Measurements from ENCODE around the gene PAN2. TPM values are rescaled to one million over a fixed set of nuclear protein-coding genes. Genes with fewer than 3 reads are reported as not detected.

The PAN2 gene
- total and polyA plus RNA-seq, 8 donors = 4.9 to 146 (median 45.3) TPM

DNA sequence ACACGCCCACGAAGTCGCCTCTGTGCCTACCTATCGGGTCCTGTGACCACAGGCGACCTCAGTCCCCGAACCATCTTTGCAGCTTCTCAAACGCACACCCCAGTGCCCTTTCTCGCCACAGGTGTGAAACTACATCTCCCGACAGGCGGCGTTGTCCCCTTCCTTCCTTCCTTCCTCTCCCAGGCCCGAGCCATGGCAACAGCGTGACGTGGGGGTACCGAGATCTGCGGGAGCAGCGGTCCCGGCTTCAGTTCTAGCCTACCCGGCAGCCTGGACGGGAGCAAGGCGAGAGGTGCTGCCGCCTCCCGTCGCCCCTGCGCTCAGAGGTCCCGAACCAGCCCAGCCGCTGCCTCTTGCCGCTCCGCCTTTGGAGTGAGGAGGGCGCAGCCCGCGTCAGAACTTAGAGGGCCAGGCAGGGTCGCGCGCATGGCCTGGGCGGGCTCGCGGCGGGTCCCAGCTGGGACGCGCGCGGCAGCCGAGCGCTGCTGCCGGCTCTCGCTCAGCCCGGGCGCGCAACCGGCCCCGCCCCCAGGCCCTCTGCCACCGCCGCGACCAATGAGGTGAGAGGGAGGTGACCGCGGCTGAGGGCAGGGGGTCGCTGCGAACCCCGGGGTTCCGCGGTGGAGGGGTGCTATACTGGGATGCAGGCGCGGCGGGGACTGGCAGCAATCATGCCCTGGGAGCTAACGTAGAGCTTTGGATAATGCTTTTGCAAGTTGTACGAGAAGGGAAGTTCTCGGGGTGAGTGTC is 66.9 kb downstream of the PAN2 start, which contains the start of gene COQ10A:
Gene COQ10A, plus strand, starts transcription at position 250 of the 750 bp plus-strand sequence. Its CDS starts 177 bp downstream, at position 427.
- 0 to 1% (median 0%) methylated on average over 19 to 68 of the region's 68 CpGs for WGBS, 5 donors
- H3K27ac ChIP-seq = peak within 1 kb of the TSS; percentile 88 to 98 (median 95)
- peak within 1 kb of the TSS; percentile 70 to 83 (median 78) for H3K4me3 ChIP-seq
- H3K9me3 ChIP-seq = no peaks in the 10 kb centered on the region
- peaks cover 10 to 33% (median 20%) of the 10 kb centered on the region in 4 donors for H3K4me1 ChIP-seq
- H3K36me3 ChIP-seq = peaks cover 8 to 33% (median 27%) of the 10 kb centered on the region in 4 donors
- DNase-seq = peak; percentile 91 to 96
- no peaks in the 10 kb centered on the region for H3K27me3 ChIP-seq
- intact Hi-C loops (cut with DNase I; ENCODE audit: low total_unique reads) = no loop called here
- TF ChIP-seq POLR2A (IDR thresholded peaks at IDR 0.05) (peak in 1 of 4 donors; percentile 76), POLR2AphosphoS5 (IDR thresholded peaks at IDR 0.05) (peak; percentile 79 to 93 (median 90)), CTCF (IDR thresholded peaks at IDR 0.05) (peak in 5 of 7 experiments; percentile 58 to 75 (median 71)), EP300 (IDR thresholded peaks at IDR 0.05) (no peak)

Small RNA genes lying within 50 kb of the gene (small RNA-seq; reads per million reads assigned to genes)
- 0 reads per million in 4 donors for gene RNU7-40P

Other genes with a start within 250 kb of the PAN2 start
- 100 to 1,000 TPM in 2 of 5 donors, 10 to 100 TPM in 3; 33.8 to 144 (median 68.7) TPM for gene PA2G4, start 229.4 kb downstream of the PAN2 start, total RNA-seq
- 100 to 1,000 TPM in 1 of 3 donors, 10 to 100 TPM in 2; 74.1 to 101 (median 95.1) TPM for gene PA2G4, start 229.4 kb downstream of the PAN2 start, polyA plus RNA-seq
- 1,000 to 10,000 TPM; 1,483 to 3,736 (median 1,919) TPM for gene RPL41, start 217.4 kb downstream of the PAN2 start, total RNA-seq
- 1,000 to 10,000 TPM; 5,931 to 8,449 (median 6,584) TPM for gene RPL41, start 217.4 kb downstream of the PAN2 start, polyA plus RNA-seq
- gene ZC3H10, start 215.7 kb downstream of the PAN2 start, total RNA-seq = 1 to 10 TPM in 3 of 5 donors, under 1 TPM in 2; under 0.01 to 5.8 (median 3.1) TPM
- 1 to 10 TPM; 1.5 to 2.2 (median 1.8) TPM for gene ZC3H10, start 215.7 kb downstream of the PAN2 start, polyA plus RNA-seq
- gene ESYT1, start 205.7 kb downstream of the PAN2 start, total RNA-seq = 100 to 1,000 TPM in 1 of 5 donors, 10 to 100 TPM in 4; 23.3 to 142 (median 63.7) TPM
- 10 to 100 TPM in 2 of 3 donors, 1 to 10 TPM in 1; 8.6 to 32.8 (median 13.8) TPM for gene ESYT1, start 205.7 kb downstream of the PAN2 start, polyA plus RNA-seq
- 10 to 100 TPM in 3 of 5 donors, 1 to 10 TPM in 1, not detected in 1; 4.9 to 24.3 (median 20.6) TPM for gene MYL6B, start 181.4 kb downstream of the PAN2 start, total RNA-seq
- 10 to 100 TPM; 53.4 to 98.1 (median 60.2) TPM for gene MYL6B, start 181.4 kb downstream of the PAN2 start, polyA plus RNA-seq
- 1,000 to 10,000 TPM; 1,132 to 3,648 (median 2,772) TPM for gene MYL6, start 175.6 kb downstream of the PAN2 start, total RNA-seq
- 1,000 to 10,000 TPM; 3,181 to 4,672 (median 3,569) TPM for gene MYL6, start 175.6 kb downstream of the PAN2 start, polyA plus RNA-seq
- 100 to 1,000 TPM in 2 of 5 donors, 10 to 100 TPM in 3; 58.0 to 131 (median 72.1) TPM for gene SMARCC2, start 144.5 kb downstream of the PAN2 start, total RNA-seq
- 10 to 100 TPM; 12.5 to 25.7 (median 20.1) TPM for gene SMARCC2, start 144.5 kb downstream of the PAN2 start, polyA plus RNA-seq
- gene RNF41, start 112.1 kb downstream of the PAN2 start, total RNA-seq = 10 to 100 TPM; 29.4 to 92.4 (median 52.7) TPM
- gene RNF41, start 112.1 kb downstream of the PAN2 start, polyA plus RNA-seq = 10 to 100 TPM; 10.4 to 20.5 (median 17.4) TPM
- 10 to 100 TPM in 2 of 5 donors, 1 to 10 TPM in 3; 1.2 to 13.9 (median 8.0) TPM for gene NABP2, start 109.7 kb downstream of the PAN2 start, total RNA-seq
- gene NABP2, start 109.7 kb downstream of the PAN2 start, polyA plus RNA-seq = 10 to 100 TPM; 22.2 to 36.5 (median 28.0) TPM
- gene SLC39A5, start 103.9 kb downstream of the PAN2 start, total RNA-seq = 100 to 1,000 TPM in 1 of 5 donors, 10 to 100 TPM in 1, 1 to 10 TPM in 1, not detected in 2; 8.0 to 450 (median 18.7) TPM
- under 1 TPM in 2 of 3 donors, not detected in 1; 0.15 to 1.00 TPM for gene SLC39A5, start 103.9 kb downstream of the PAN2 start, polyA plus RNA-seq
- gene ANKRD52, start 75.6 kb downstream of the PAN2 start, total RNA-seq = 10 to 100 TPM in 4 of 5 donors, 1 to 10 TPM in 1; 2.3 to 28.3 (median 14.2) TPM
- 1 to 10 TPM; 3.1 to 6.7 (median 3.4) TPM for gene ANKRD52, start 75.6 kb downstream of the PAN2 start, polyA plus RNA-seq
- 10 to 100 TPM in 2 of 5 donors, 1 to 10 TPM in 3; 6.8 to 86.4 (median 9.4) TPM for gene COQ10A, start 67.1 kb downstream of the PAN2 start, total RNA-seq
- gene COQ10A, start 67.1 kb downstream of the PAN2 start, polyA plus RNA-seq = 10 to 100 TPM in 1 of 3 donors, 1 to 10 TPM in 2; 4.4 to 10.1 (median 7.0) TPM
- 100 to 1,000 TPM; 109 to 174 (median 135) TPM for gene CS, start 33.7 kb downstream of the PAN2 start, total RNA-seq
- 10 to 100 TPM; 51.9 to 63.7 (median 55.4) TPM for gene CS, start 33.7 kb downstream of the PAN2 start, polyA plus RNA-seq
- 100 to 1,000 TPM in 1 of 5 donors, 10 to 100 TPM in 4; 39.7 to 112 (median 94.1) TPM for gene CNPY2, start 18.0 kb downstream of the PAN2 start, total RNA-seq
- 100 to 1,000 TPM in 1 of 3 donors, 10 to 100 TPM in 2; 71.0 to 105 (median 73.9) TPM for gene CNPY2, start 18.0 kb downstream of the PAN2 start, polyA plus RNA-seq
- 1 to 10 TPM in 1 of 5 donors, not detected in 4; 1.1 TPM for gene IL23A, start 4.9 kb upstream of the PAN2 start, total RNA-seq
- 1 to 10 TPM in 1 of 3 donors, under 1 TPM in 1, not detected in 1; 0.56 to 1.9 TPM for gene IL23A, start 4.9 kb upstream of the PAN2 start, polyA plus RNA-seq
- 100 to 1,000 TPM in 4 of 5 donors, 10 to 100 TPM in 1; 82.6 to 245 (median 104) TPM for gene STAT2, start 26.1 kb upstream of the PAN2 start, total RNA-seq
- 10 to 100 TPM; 22.6 to 29.6 (median 28.3) TPM for gene STAT2, start 26.1 kb upstream of the PAN2 start, polyA plus RNA-seq
- not detected for gene APOF, start 28.9 kb upstream of the PAN2 start, total RNA-seq
- gene APOF, start 28.9 kb upstream of the PAN2 start, polyA plus RNA-seq = not detected
- gene TIMELESS, start 115.4 kb upstream of the PAN2 start, total RNA-seq = 10 to 100 TPM in 2 of 5 donors, 1 to 10 TPM in 3; 3.8 to 64.7 (median 8.1) TPM
- gene TIMELESS, start 115.4 kb upstream of the PAN2 start, polyA plus RNA-seq = 1 to 10 TPM; 4.0 to 7.4 (median 5.2) TPM
- not detected for gene MIP, start 120.7 kb upstream of the PAN2 start, total RNA-seq
- not detected for gene MIP, start 120.7 kb upstream of the PAN2 start, polyA plus RNA-seq
- 1 to 10 TPM in 4 of 5 donors, under 1 TPM in 1; 0.29 to 5.8 (median 3.5) TPM for gene SPRYD4, start 134.6 kb upstream of the PAN2 start, total RNA-seq
- 1 to 10 TPM; 1.8 to 2.1 (median 2.0) TPM for gene SPRYD4, start 134.6 kb upstream of the PAN2 start, polyA plus RNA-seq
- 1 to 10 TPM in 3 of 5 donors, not detected in 2; 1.3 to 7.6 (median 3.9) TPM for gene GLS2, start 154.2 kb upstream of the PAN2 start, total RNA-seq
- 10 to 100 TPM in 1 of 3 donors, 1 to 10 TPM in 2; 2.6 to 11.2 (median 5.4) TPM for gene GLS2, start 154.2 kb upstream of the PAN2 start, polyA plus RNA-seq
- 100 to 1,000 TPM in 1 of 5 donors, 10 to 100 TPM in 2, 1 to 10 TPM in 2; 5.2 to 123 (median 32.3) TPM for gene RBMS2, start 187.8 kb upstream of the PAN2 start, total RNA-seq
- 1 to 10 TPM; 4.2 to 9.7 (median 8.2) TPM for gene RBMS2, start 187.8 kb upstream of the PAN2 start, polyA plus RNA-seq